NCI-H510A treated with DMSO at 0.1 percent for 48 hours (cell line): ENCODE measurements around the gene TEC.

Experiments used
- DNase-seq: peaks from one replicate; lab custom pipeline; 2025; lab: John Stamatoyannopoulos, UW

TEC gene

GRCh38 chr4:48163746-48164145 lies 105.9 kb downstream of the TEC start:
- DNase-seq = no peak

- no peak for DNase-seq
Observed at GRCh38 chr4:48162162-48162561, 107.5 kb downstream of the TEC start.

GRCh38 chr4:48157271-48157670 lies 112.4 kb downstream of the TEC start:
- DNase-seq = no peak

GRCh38 chr4:48156423-48156822 lies 113.2 kb downstream of the TEC start:
- no peak for DNase-seq

GRCh38 chr4:48153791-48154550 lies 115.7 kb downstream of the TEC start:
- DNase-seq = no peak

- DNase-seq = no peak
Observed at GRCh38 chr4:48152259-48152658, 117.4 kb downstream of the TEC start.

- no peak for DNase-seq
Observed at GRCh38 chr4:48149827-48150370, 119.7 kb downstream of the TEC start.

- no peak for DNase-seq
Observed at GRCh38 chr4:48147621-48148020, 122.0 kb downstream of the TEC start.

- peak; percentile 28 for DNase-seq
Observed at GRCh38 chr4:48141048-48141447, 128.6 kb downstream of the TEC start.

- no peak for DNase-seq
Observed at GRCh38 chr4:48139691-48140090, 129.9 kb downstream of the TEC start.

- DNase-seq = no peak
Observed at GRCh38 chr4:48138936-48139335, 130.7 kb downstream of the TEC start.

- no peak for DNase-seq
Observed at GRCh38 chr4:48138511-48138910, 131.1 kb downstream of the TEC start.

GRCh38 chr4:48137846-48138245 lies 131.8 kb downstream of the TEC start:
- DNase-seq = no peak

- DNase-seq = no peak
Observed at GRCh38 chr4:48134081-48134480, 135.6 kb downstream of the TEC start, which contains the start of gene TXK. Gene TXK (minus strand): TSS chr4:48134250. CDS start chr4:48134170, 80 bp downstream.

GRCh38 chr4:48133669-48134068 lies 136.0 kb downstream of the TEC start:
- no peak for DNase-seq

GRCh38 chr4:48131736-48132135 lies 137.9 kb downstream of the TEC start:
- DNase-seq = no peak

GRCh38 chr4:48130100-48130499 lies 139.5 kb downstream of the TEC start:
- no peak for DNase-seq

- DNase-seq = no peak
Observed at GRCh38 chr4:48129307-48130014, 140.2 kb downstream of the TEC start.

- DNase-seq = peak; percentile 40
Observed at GRCh38 chr4:48127682-48128404, 141.8 kb downstream of the TEC start.

GRCh38 chr4:48127231-48127630 lies 142.4 kb downstream of the TEC start:
- DNase-seq = peak; percentile 54

- DNase-seq = no peak
Observed at GRCh38 chr4:48126621-48127020, 143.0 kb downstream of the TEC start.

GRCh38 chr4:48124870-48125269 lies 144.8 kb downstream of the TEC start:
- DNase-seq = no peak

GRCh38 chr4:48122756-48123155 lies 146.9 kb downstream of the TEC start:
- no peak for DNase-seq
